Activated CD4-positive, alpha-beta T cell treated with anti-CD3 and anti-CD28 coated beads for 24 hours (primary cell): ENCODE results near the gene IQCE.
"Not testable (repeated sequence)": the region's sequence is repeated elsewhere in the genome, so short reads cannot be mapped to it uniquely, and the experiment has no call there.

ENCODE experiments used
- DNase-seq, 2 donors: peaks; one replicate each; pipeline ENCODE4 v3.0.0-alpha.2; 2020; ENCODE audit warnings: low read depth in 2 of 2

The IQCE gene

GRCh38 chr7:2577914-2578680 is 19.3 kb downstream of the IQCE start:
- DNase-seq, result no peak

- DNase-seq, result no peak
Measured at GRCh38 chr7:2580636-2581035, 21.9 kb downstream of the IQCE start.

- no peak for DNase-seq
Measured at GRCh38 chr7:2582006-2582735, 23.4 kb downstream of the IQCE start.

GRCh38 chr7:2583798-2584580 is 25.2 kb downstream of the IQCE start:
- no peak for DNase-seq

GRCh38 chr7:2585446-2585845 is 26.7 kb downstream of the IQCE start:
- DNase-seq, result no peak

- no peak for DNase-seq
Measured at GRCh38 chr7:2586326-2587020, 27.7 kb downstream of the IQCE start.

GRCh38 chr7:2587134-2587533 is 28.4 kb downstream of the IQCE start:
- no peak for DNase-seq

GRCh38 chr7:2587778-2588177 is 29.0 kb downstream of the IQCE start:
- no peak for DNase-seq

- DNase-seq, result no peak
Measured at GRCh38 chr7:2589341-2589740, 30.6 kb downstream of the IQCE start.

GRCh38 chr7:2589941-2590340 is 31.2 kb downstream of the IQCE start:
- not testable (repeated sequence) for DNase-seq

GRCh38 chr7:2592375-2592865 is 33.6 kb downstream of the IQCE start:
- DNase-seq, result no peak

- DNase-seq, result no peak
Measured at GRCh38 chr7:2593036-2593727, 34.4 kb downstream of the IQCE start.

- no peak for DNase-seq
Measured at GRCh38 chr7:2594599-2594998, 35.8 kb downstream of the IQCE start.

GRCh38 chr7:2595258-2595860 is 36.6 kb downstream of the IQCE start:
- DNase-seq, result no peak

GRCh38 chr7:2596464-2597272 is 37.9 kb downstream of the IQCE start:
- DNase-seq, result no peak

- no peak for DNase-seq
Measured at GRCh38 chr7:2597273-2597640, 38.5 kb downstream of the IQCE start.

- DNase-seq, result no peak
Measured at GRCh38 chr7:2598154-2598823, 39.5 kb downstream of the IQCE start.

GRCh38 chr7:2601065-2601464 is 42.3 kb downstream of the IQCE start:
- no peak for DNase-seq

- DNase-seq, result no peak
Measured at GRCh38 chr7:2601907-2602306, 43.1 kb downstream of the IQCE start.
